B cell (primary cell): ENCODE measurements around the gene UGT3A1.

Source experiments
- EZH2 ChIP-seq: IDR thresholded peaks from 2 replicates; pipeline ENCODE4 v1.6.1; 2012; ENCODE audit warnings: borderline replicate concordance, low read depth, mild to moderate bottlenecking, moderate library complexity, low read length; ENCODE audit not compliant: insufficient read depth, poor library complexity, severe bottlenecking
- TF ChIP-seq, protein P1 (sequence below): fragments of 200-600 bp; IDR thresholded peaks from one replicate; pipeline ENCODE4 v1.8.0; 2022; ENCODE audit warnings: antibody characterized with exemption, mild to moderate bottlenecking

DNA sequence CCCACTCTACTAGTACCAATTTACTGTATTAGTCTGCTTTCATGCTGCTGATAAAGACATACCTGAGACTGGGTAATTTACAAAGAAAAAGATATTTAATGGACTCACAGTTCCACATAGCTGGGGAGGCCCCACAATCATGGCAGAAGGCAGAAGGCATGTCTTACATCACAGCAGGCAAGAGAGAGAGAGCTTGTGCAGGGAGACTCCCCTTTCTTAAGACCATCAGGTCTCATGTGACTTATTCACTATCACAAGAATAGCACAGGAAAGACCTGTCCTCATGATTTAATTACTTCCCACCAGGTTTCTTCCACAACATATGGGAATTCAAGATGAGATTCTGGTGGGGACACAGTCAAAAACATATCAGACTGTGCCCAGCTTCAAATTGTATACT, 11.5 kb downstream of the UGT3A1 start:
- TF ChIP-seq, protein P1, sequence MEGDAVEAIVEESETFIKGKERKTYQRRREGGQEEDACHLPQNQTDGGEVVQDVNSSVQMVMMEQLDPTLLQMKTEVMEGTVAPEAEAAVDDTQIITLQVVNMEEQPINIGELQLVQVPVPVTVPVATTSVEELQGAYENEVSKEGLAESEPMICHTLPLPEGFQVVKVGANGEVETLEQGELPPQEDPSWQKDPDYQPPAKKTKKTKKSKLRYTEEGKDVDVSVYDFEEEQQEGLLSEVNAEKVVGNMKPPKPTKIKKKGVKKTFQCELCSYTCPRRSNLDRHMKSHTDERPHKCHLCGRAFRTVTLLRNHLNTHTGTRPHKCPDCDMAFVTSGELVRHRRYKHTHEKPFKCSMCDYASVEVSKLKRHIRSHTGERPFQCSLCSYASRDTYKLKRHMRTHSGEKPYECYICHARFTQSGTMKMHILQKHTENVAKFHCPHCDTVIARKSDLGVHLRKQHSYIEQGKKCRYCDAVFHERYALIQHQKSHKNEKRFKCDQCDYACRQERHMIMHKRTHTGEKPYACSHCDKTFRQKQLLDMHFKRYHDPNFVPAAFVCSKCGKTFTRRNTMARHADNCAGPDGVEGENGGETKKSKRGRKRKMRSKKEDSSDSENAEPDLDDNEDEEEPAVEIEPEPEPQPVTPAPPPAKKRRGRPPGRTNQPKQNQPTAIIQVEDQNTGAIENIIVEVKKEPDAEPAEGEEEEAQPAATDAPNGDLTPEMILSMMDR = no peak
- TF ChIP-seq EZH2 = no peak
